22Rv1 (cell line): ENCODE measurements around the gene TBC1D16.
"Not testable (repeated sequence)": the region's sequence is repeated elsewhere in the genome, so short reads cannot be mapped to it uniquely, and the experiment has no call there.

Experiments
- H3K27ac ChIP-seq: fragments of 450-650 bp; 2 replicates; pipeline ENCODE4 v1.5.1; 2017
- CTCF ChIP-seq: fragments of 450-650 bp; IDR thresholded peaks from 2 replicates; pipeline ENCODE4 v1.5.1; 2017; ENCODE audit warnings: mild to moderate bottlenecking
- ZFX ChIP-seq: fragments of 450-650 bp; IDR thresholded peaks from 2 replicates; pipeline ENCODE4 v1.6.1; 2017; ENCODE audit warnings: antibody characterized with exemption, borderline replicate concordance

TBC1D16 gene

GRCh38 chr17:79974566-79975497, 60.8 kb downstream of the TBC1D16 start:
- TF ChIP-seq CTCF = peak; percentile 41
- no peak for TF ChIP-seq ZFX
- no peak overlapping the region for H3K27ac ChIP-seq

GRCh38 chr17:79971651-79972050, 64.0 kb downstream of the TBC1D16 start:
- TF ChIP-seq CTCF = no peak
- TF ChIP-seq ZFX = no peak
- no peak overlapping the region for H3K27ac ChIP-seq

GRCh38 chr17:79970576-79971068, 65.0 kb downstream of the TBC1D16 start:
- no peak overlapping the region for H3K27ac ChIP-seq
- TF ChIP-seq CTCF (peak; percentile 86), ZFX (no peak)

- no peak for TF ChIP-seq CTCF
- no peak for TF ChIP-seq ZFX
- H3K27ac ChIP-seq = no peak overlapping the region
Measured at GRCh38 chr17:79969906-79970305, 65.8 kb downstream of the TBC1D16 start.

GRCh38 chr17:79968116-79968515, 67.6 kb downstream of the TBC1D16 start:
- no peak overlapping the region for H3K27ac ChIP-seq
- no peak for TF ChIP-seq ZFX

- TF ChIP-seq CTCF (no peak), ZFX (no peak)
Measured at GRCh38 chr17:79966681-79967080, 69.0 kb downstream of the TBC1D16 start.

GRCh38 chr17:79965806-79966205, 69.9 kb downstream of the TBC1D16 start:
- TF ChIP-seq CTCF (no peak), ZFX (no peak)
- H3K27ac ChIP-seq = no peak overlapping the region

More at GRCh38 chr17:79966681-79967080, 69.0 kb downstream of the TBC1D16 start:
- H3K27ac ChIP-seq = no peak overlapping the region

GRCh38 chr17:79962467-79962866, 73.2 kb downstream of the TBC1D16 start:
- H3K27ac ChIP-seq = not testable (repeated sequence)

GRCh38 chr17:79961567-79961966, 74.1 kb downstream of the TBC1D16 start:
- H3K27ac ChIP-seq = not testable (repeated sequence)
